B cell (primary cell): ENCODE data around the gene TCF7. TPM values are rescaled to one million over a fixed set of nuclear protein-coding genes. Genes with fewer than 3 reads are reported as not detected.

Experiments used
- ATAC-seq: fragments of 200-7000 bp; cut with Tn5 transposase; one replicate; pipeline ENCODE4 v1.10.0; 2021; ENCODE audit warnings: low read depth, mild to moderate bottlenecking, moderate number of reproducible peaks, moderate library complexity
- CTCF ChIA-PET: fragments of 350-600 bp; sonication (Branson Sonifier 250); formaldehyde crosslinking; loops from one replicate; lab custom pipeline; 2021; ENCODE audit warnings: antibody characterized with exemption, inconsistent platforms; lab: Charles Lee
- POLR2A ChIA-PET: fragments of 350-600 bp; sonication (Branson Sonifier 250); formaldehyde crosslinking; loops from one replicate; lab custom pipeline; 2021; ENCODE audit warnings: antibody characterized with exemption; lab: Charles Lee
- DNase-seq: peaks from one replicate; pipeline ENCODE4 v3.0.0; 2013
- H2AFZ ChIP-seq: 2 replicates; pipeline ENCODE4 v1.6.1; 2012; ENCODE audit warnings: mild to moderate bottlenecking, low read depth, low read length; ENCODE audit not compliant: insufficient read depth, poor library complexity, severe bottlenecking
- H3K27ac ChIP-seq, 2 donors: 1 replicate in 1 of 2; 2 replicates in 1 of 2; pipeline ENCODE4 v1.5.1; 2012 to 2013; ENCODE audit warnings: low read length in 2 of 2, mild to moderate bottlenecking in 2 of 2, moderate library complexity in 1 of 2
- H3K27me3 ChIP-seq, 4 experiments: fragments of 200-600 bp in 1 of 4; sonication (generic) in 1 of 4; replicated peaks in 1 of 4; 1 replicate in 2 of 4; 2 replicates in 2 of 4; pipeline versions ENCODE4 v1.6.1 to v1.7.0; 2013 to 2016; ENCODE audit warnings: low read length in 3 of 4, mild to moderate bottlenecking in 2 of 4, mixed read lengths in 1 of 4, moderate library complexity in 1 of 4; ENCODE audit not compliant: insufficient read depth in 4 of 4, control insufficient read depth in 3 of 4; ENCODE audit errors: control extremely low read depth in 1 of 4
- H3K36me3 ChIP-seq, 2 experiments: replicated peaks in 1 of 2; 1 replicate in 1 of 2; 2 replicates in 1 of 2; pipeline versions ENCODE4 v1.6.1 to v1.7.1; 2013; ENCODE audit warnings: low read length in 1 of 2; ENCODE audit not compliant: insufficient read depth in 2 of 2, control insufficient read depth in 1 of 2; ENCODE audit errors: control extremely low read depth in 1 of 2, extremely low read depth in 1 of 2
- H3K4me1 ChIP-seq, 2 donors: fragments of 200-600 bp in 1 of 2; sonication (generic) in 1 of 2; 1 replicate in 1 of 2; 2 replicates in 1 of 2; pipeline versions ENCODE4 v1.5.1 to v1.6.1; 2013 to 2017; ENCODE audit warnings: low read length in 2 of 2; ENCODE audit not compliant: control insufficient read depth in 2 of 2, insufficient read depth in 2 of 2
- H3K4me2 ChIP-seq: replicated peaks from 2 replicates; pipeline ENCODE3; 2012; ENCODE audit warnings: mild to moderate bottlenecking, low read depth, low read length; ENCODE audit not compliant: poor library complexity, severe bottlenecking
- H3K4me3 ChIP-seq, 5 experiments: fragments of 200-600 bp in 1 of 5; sonication (generic) in 1 of 5; 1 replicate in 3 of 5; 2 replicates in 2 of 5; pipeline versions ENCODE4 v1.5.1 to v1.7.0; 2011 to 2016; ENCODE audit warnings: low read length in 4 of 5, mild to moderate bottlenecking in 4 of 5, low read depth in 2 of 5, control low read depth in 1 of 5, moderate library complexity in 1 of 5; ENCODE audit not compliant: insufficient read depth in 1 of 5; ENCODE audit errors: control extremely low read depth in 1 of 5, extremely low read depth in 1 of 5
- H3K79me2 ChIP-seq: fragments of 200-600 bp; sonication (generic); one replicate; pipeline ENCODE4 v1.6.0; 2016; ENCODE audit warnings: low read length; ENCODE audit not compliant: control insufficient read depth, insufficient read depth
- H3K9ac ChIP-seq: fragments of 200-600 bp; sonication (generic); 2 replicates; pipeline ENCODE4 v1.6.1; 2017; ENCODE audit warnings: mild to moderate bottlenecking, low read length, moderate library complexity
- H3K9me3 ChIP-seq, 3 donors: one replicate each; pipeline versions ENCODE4 v1.6.1 to v1.7.1; 2013; ENCODE audit warnings: low read length in 2 of 3; ENCODE audit not compliant: control insufficient read depth in 2 of 3, insufficient read depth in 1 of 3; ENCODE audit errors: control extremely low read depth in 1 of 3
- H4K20me1 ChIP-seq: 2 replicates; pipeline ENCODE4 v1.6.0; 2012; ENCODE audit warnings: mild to moderate bottlenecking, low read length; ENCODE audit not compliant: insufficient read depth, control insufficient read depth, poor library complexity, severe bottlenecking
- H3K27ac Mint-ChIP-seq: one replicate; pipeline ENCODE4 v1.8.0; 2021; ENCODE audit warnings: mixed read lengths
- H3K27me3 Mint-ChIP-seq: one replicate; pipeline ENCODE4 v1.8.0; 2021; ENCODE audit warnings: mixed read lengths
- H3K4me1 Mint-ChIP-seq: one replicate; pipeline ENCODE4 v1.8.0; 2021; ENCODE audit warnings: mixed read lengths
- H3K4me3 Mint-ChIP-seq: one replicate; pipeline ENCODE4 v1.8.0; 2021; ENCODE audit warnings: mixed read lengths
- H3K9me3 Mint-ChIP-seq: one replicate; pipeline ENCODE4 v1.8.0; 2022; ENCODE audit warnings: mixed read lengths; ENCODE audit not compliant: insufficient read depth
- CTCF ChIP-seq: fragments of 200-600 bp; IDR thresholded peaks from one replicate; pipeline ENCODE4 v1.8.0; 2022; ENCODE audit warnings: antibody characterized with exemption, mild to moderate bottlenecking
- EZH2 ChIP-seq: IDR thresholded peaks from 2 replicates; pipeline ENCODE4 v1.6.1; 2012; ENCODE audit warnings: borderline replicate concordance, low read depth, mild to moderate bottlenecking, moderate library complexity, low read length; ENCODE audit not compliant: insufficient read depth, poor library complexity, severe bottlenecking
- WGBS: methylation state at CpG from one replicate; pipeline ENCODE4 v1.1.5; 2013; ENCODE audit warnings: missing lambda C conversion rate; ENCODE audit not compliant: insufficient coverage; 5-methylcytosine and 5-hydroxymethylcytosine counted together
- intact Hi-C: fragments of 100-400 bp; cut with micrococcal nuclease; formaldehyde crosslinking; loops from one replicate; pipeline ENCODE4 v1.10.0; 2022
- polyA plus RNA-seq: library from polyadenylated mRNA; depleted of rRNA; stranded (reverse); fragments of >200 nt; gene quantifications from 2 replicates; pipeline ENCODE4 v1.2.3, GENCODE V29; 2012
- total RNA-seq, 2 donors: library from RNA; stranded (reverse); fragments of 120-200 nt in 1 of 2; gene quantifications; 1 replicate in 1 of 2; 2 replicates in 1 of 2; pipeline versions ENCODE4 v1.2.3 to v1.2.4, GENCODE V29; 2013 to 2022

The TCF7 gene
- total and polyA plus RNA-seq, 2 donors (not counting 1 experiment from before 2014, with no cell fraction given) = 26.8 to 61.1 TPM

GRCh38 chr5:134130239-134130945, 15.9 kb downstream of the TCF7 start:
- no peak for TF ChIP-seq CTCF
- no peak for TF ChIP-seq EZH2
- ATAC-seq = no peak
- ChIA-PET POLR2A (no interaction called here), CTCF (interaction anchor here (0.5 to 25.7 kb wide), 6 partner anchors 8 to 91 kb away, joined by 3 to 644 read pairs (median 10); no protein-coding TSS in a partner anchor)
- H3K4me2 ChIP-seq = no peak overlapping the region
- Mint-ChIP-seq H3K27me3 (no peaks in the 10 kb centered on the region), H3K27ac (peak overlapping the region; percentile 75), H3K4me3 (no peak overlapping the region), H3K9me3 (no peaks in the 10 kb centered on the region), H3K4me1 (peaks cover 49% of the 10 kb centered on the region)
- H3K27ac ChIP-seq = no peak overlapping the region
- peaks cover 12% of the 10 kb centered on the region for H4K20me1 ChIP-seq
- H3K9ac ChIP-seq = no peak overlapping the region
- peaks cover 19 to 67% of the 10 kb centered on the region in 2 donors for H3K4me1 ChIP-seq
- no peak for DNase-seq
- H3K9me3 ChIP-seq = no peaks in the 10 kb centered on the region
- H2AFZ ChIP-seq = no peak overlapping the region
- intact Hi-C loops = no loop called here
- peaks cover 0 to 18% of the 10 kb centered on the region in 2 experiments for H3K36me3 ChIP-seq
- WGBS = 92% methylated on average over 7 of the region's 8 CpGs
- H3K4me3 ChIP-seq = no peak overlapping the region
- H3K79me2 ChIP-seq = peaks cover 20% of the 10 kb centered on the region
- no peaks in the 10 kb centered on the region for H3K27me3 ChIP-seq

GRCh38 chr5:134131165-134131564, 16.7 kb downstream of the TCF7 start:
- Mint-ChIP-seq H3K4me3 (no peak overlapping the region), H3K9me3 (no peaks in the 10 kb centered on the region), H3K27ac (peak overlapping the region; percentile 75), H3K4me1 (peaks cover 48% of the 10 kb centered on the region), H3K27me3 (no peaks in the 10 kb centered on the region)
- POLR2A ChIA-PET = interaction anchor here (2.0 kb wide), 1 partner anchor 16 kb away, joined by 4 read pairs; the partner anchor contains the start of gene TCF7
- WGBS = 93% methylated on average over 3 of the region's 3 CpGs
- Histone ChIP-seq H3K36me3 (peaks cover 0 to 26% of the 10 kb centered on the region in 2 experiments), H4K20me1 (peaks cover 16% of the 10 kb centered on the region), H3K4me2 (no peak overlapping the region), H3K27ac (peak overlapping the region; percentile 31 to 81), H3K79me2 (peaks cover 27% of the 10 kb centered on the region), H3K4me3 (no peak overlapping the region), H3K9me3 (no peaks in the 10 kb centered on the region), H2AFZ (no peak overlapping the region), H3K9ac (no peak overlapping the region), H3K4me1 (peaks cover 17 to 59% of the 10 kb centered on the region in 2 donors), H3K27me3 (no peaks in the 10 kb centered on the region)
- ATAC-seq = no peak
- TF ChIP-seq EZH2 = no peak
- TF ChIP-seq CTCF = no peak
- DNase-seq = no peak
- intact Hi-C loops = no loop called here
- CTCF ChIA-PET = interaction anchor here (3.5 to 25.7 kb wide), 3 partner anchors 9 to 91 kb away, joined by 16 to 644 read pairs (median 21); no protein-coding TSS in a partner anchor
